Neural progenitor cell (in vitro differentiated cells): ENCODE measurements around the gene AGPS.

Experiments
- EZH2 ChIP-seq: fragments of 200-600 bp; sonication (generic); IDR thresholded peaks from 2 replicates; pipeline ENCODE4 v1.6.1; 2017; ENCODE audit warnings: antibody characterized with exemption, mild to moderate bottlenecking, moderate library complexity
- TF ChIP-seq, protein P1 (sequence below): fragments of 200-600 bp; sonication (generic); IDR thresholded peaks from 2 replicates; pipeline ENCODE4 v1.5.1; 2017; ENCODE audit warnings: antibody characterized with exemption, mild to moderate bottlenecking

DNA sequence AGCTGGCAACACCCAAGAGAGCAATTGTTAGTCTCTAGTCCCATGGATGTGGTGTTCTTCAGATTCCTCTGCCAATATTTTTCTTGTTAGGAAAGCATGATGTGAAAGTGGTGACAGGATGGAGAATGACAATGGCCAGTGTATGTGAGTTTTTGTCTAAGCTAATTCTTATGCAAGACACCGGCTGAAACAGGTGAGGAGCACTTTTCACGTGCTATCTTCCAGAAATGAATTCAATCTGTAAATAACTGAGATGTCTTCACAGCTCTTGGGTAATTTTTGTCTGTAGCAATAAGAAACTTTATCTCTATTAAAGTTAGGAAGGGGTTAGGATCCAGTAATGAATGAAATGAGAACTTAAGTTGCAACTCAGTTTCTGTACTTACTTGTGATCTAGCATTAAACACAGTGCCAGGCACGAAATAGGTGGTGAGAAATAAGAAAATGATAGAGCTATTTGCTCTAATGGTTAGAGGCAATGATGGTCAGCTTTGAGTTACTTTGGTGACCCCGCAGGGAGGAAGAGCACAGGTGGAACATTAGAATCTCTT is 676 bp upstream of the AGPS start:
- TF ChIP-seq, protein P1, sequence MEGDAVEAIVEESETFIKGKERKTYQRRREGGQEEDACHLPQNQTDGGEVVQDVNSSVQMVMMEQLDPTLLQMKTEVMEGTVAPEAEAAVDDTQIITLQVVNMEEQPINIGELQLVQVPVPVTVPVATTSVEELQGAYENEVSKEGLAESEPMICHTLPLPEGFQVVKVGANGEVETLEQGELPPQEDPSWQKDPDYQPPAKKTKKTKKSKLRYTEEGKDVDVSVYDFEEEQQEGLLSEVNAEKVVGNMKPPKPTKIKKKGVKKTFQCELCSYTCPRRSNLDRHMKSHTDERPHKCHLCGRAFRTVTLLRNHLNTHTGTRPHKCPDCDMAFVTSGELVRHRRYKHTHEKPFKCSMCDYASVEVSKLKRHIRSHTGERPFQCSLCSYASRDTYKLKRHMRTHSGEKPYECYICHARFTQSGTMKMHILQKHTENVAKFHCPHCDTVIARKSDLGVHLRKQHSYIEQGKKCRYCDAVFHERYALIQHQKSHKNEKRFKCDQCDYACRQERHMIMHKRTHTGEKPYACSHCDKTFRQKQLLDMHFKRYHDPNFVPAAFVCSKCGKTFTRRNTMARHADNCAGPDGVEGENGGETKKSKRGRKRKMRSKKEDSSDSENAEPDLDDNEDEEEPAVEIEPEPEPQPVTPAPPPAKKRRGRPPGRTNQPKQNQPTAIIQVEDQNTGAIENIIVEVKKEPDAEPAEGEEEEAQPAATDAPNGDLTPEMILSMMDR = no peak
- TF ChIP-seq EZH2 = no peak
